Right ventricle myocardium inferior (tissue), 1 donor: ENCODE measurements around the gene SEL1L2. TPM values are rescaled to one million over a fixed set of nuclear protein-coding genes. Genes with fewer than 3 reads are reported as not detected.

ENCODE experiments used
- ATAC-seq: fragments of 200-7000 bp; cut with Tn5 transposase; one replicate; pipeline ENCODE4 v1.9.1; 2020; ENCODE audit warnings: mild to moderate bottlenecking, moderate library complexity
- DNase-seq: peaks from one replicate; pipeline ENCODE4 v3.0.0; 2021; ENCODE audit errors: missing footprints
- intact Hi-C: fragments of 100-400 bp; cut with DNase I; formaldehyde crosslinking; loops from one replicate; pipeline ENCODE4 v1.11.0; 2022
- total RNA-seq: library from RNA; stranded (reverse); fragmentation: NEBNext Ultra II Directional; extraction: Animal tissue kit (Norgen Biotek cat#: 25700); gene quantifications from one replicate; pipeline ENCODE4 v1.2.1, GENCODE V29; 2021
- donor health status: DM: no; HTN: yes; CAD: no; lungs with severe emphysema.

Gene SEL1L2
- total RNA-seq, 1 donor from 2014 or later, result 1.7 TPM

- no peak for ATAC-seq
- intact Hi-C loops, result no loop called here
- no peak for DNase-seq
Observed at GRCh38 chr20:13839421-13840092, 150.9 kb downstream of the SEL1L2 start.

- intact Hi-C loops, result no loop called here
- DNase-seq, result no peak
- peak; percentile 44 for ATAC-seq
Observed at GRCh38 chr20:13838664-13839063, 151.8 kb downstream of the SEL1L2 start.

- intact Hi-C loops, result no loop called here
- ATAC-seq (no peak), DNase-seq (no peak)
Observed at GRCh38 chr20:13831476-13831875, 158.9 kb downstream of the SEL1L2 start.

GRCh38 chr20:13825465-13825864 lies 164.9 kb downstream of the SEL1L2 start:
- DNase-seq, result no peak
- intact Hi-C loops, result no loop called here
- ATAC-seq, result no peak

- intact Hi-C loops, result loop anchor here (5.0 kb wide), 1 partner anchor 228 kb away; no protein-coding TSS in a partner anchor
- no peak for ATAC-seq
- DNase-seq, result no peak
Observed at GRCh38 chr20:13824459-13824858, 166.0 kb downstream of the SEL1L2 start.

- DNase-seq (no peak), ATAC-seq (no peak)
- intact Hi-C loops, result loop anchor here (5.0 kb wide), 1 partner anchor 230 kb away; no protein-coding TSS in a partner anchor
Observed at GRCh38 chr20:13822459-13822858, 168.0 kb downstream of the SEL1L2 start.

- DNase-seq, result no peak
- ATAC-seq, result no peak
- intact Hi-C loops, result loop anchor here (5.0 kb wide), 1 partner anchor 230 kb away; no protein-coding TSS in a partner anchor
Observed at GRCh38 chr20:13821876-13822275, 168.5 kb downstream of the SEL1L2 start.

GRCh38 chr20:13819885-13820645 lies 170.3 kb downstream of the SEL1L2 start:
- intact Hi-C loops, result loop anchor here (5.0 kb wide), 1 partner anchor 232 kb away; no protein-coding TSS in a partner anchor
- DNase-seq, result no peak
- peak; percentile 65 for ATAC-seq

GRCh38 chr20:13817342-13817741 lies 173.1 kb downstream of the SEL1L2 start:
- ATAC-seq, result no peak
- intact Hi-C loops, result no loop called here
- no peak for DNase-seq

- intact Hi-C loops, result no loop called here
- DNase-seq, result no peak
- no peak for ATAC-seq
Observed at GRCh38 chr20:13816757-13817156, 173.7 kb downstream of the SEL1L2 start.

GRCh38 chr20:13814672-13815071 lies 175.7 kb downstream of the SEL1L2 start:
- ATAC-seq (no peak), DNase-seq (no peak)
- intact Hi-C loops, result no loop called here

GRCh38 chr20:13813910-13814309 lies 176.5 kb downstream of the SEL1L2 start:
- ATAC-seq (no peak), DNase-seq (no peak)
- intact Hi-C loops, result no loop called here

- intact Hi-C loops, result no loop called here
- ATAC-seq, result no peak
- DNase-seq, result no peak
Observed at GRCh38 chr20:13810446-13810845, 180.0 kb downstream of the SEL1L2 start.

GRCh38 chr20:13809855-13810254 lies 180.6 kb downstream of the SEL1L2 start:
- no peak for ATAC-seq
- intact Hi-C loops, result no loop called here
- no peak for DNase-seq

- no peak for ATAC-seq
- intact Hi-C loops, result no loop called here
- DNase-seq, result no peak
Observed at GRCh38 chr20:13809373-13809772, 181.0 kb downstream of the SEL1L2 start.

GRCh38 chr20:13800728-13801134 lies 189.7 kb downstream of the SEL1L2 start:
- intact Hi-C loops, result no loop called here
- ATAC-seq, result peak; percentile 100
- peak; percentile 96 for DNase-seq

- intact Hi-C loops, result no loop called here
- ATAC-seq, result no peak
Observed at GRCh38 chr20:13799974-13800373, 190.4 kb downstream of the SEL1L2 start.

More at GRCh38 chr20:13799974-13800373, 190.4 kb downstream of the SEL1L2 start:
- no peak for DNase-seq
